ENCODE measurements around the gene CAD. TPM values are rescaled to one million over a fixed set of nuclear protein-coding genes. Genes with fewer than 3 reads are reported as not detected.

CAD gene
- total RNA-seq, 1 experiment from 2014 or later: 114 TPM

GRCh38 chr2:27270670-27271069 is 53.5 kb downstream of the CAD start (continued):
- TF ChIP-seq RAD21 (IDR thresholded peaks at IDR 0.05; ENCODE audit: low read depth): no peak
- no peak for TF ChIP-seq REST (IDR thresholded peaks at IDR 0.05; ENCODE audit: low read depth)

GRCh38 chr2:27271631-27272340 is 54.6 kb downstream of the CAD start:
- ChIA-PET POLR2A (interaction anchor here (1.8 kb wide), 1 partner anchor 8 kb away, joined by 6 read pairs; the partner anchor contains the start of gene SLC30A3), CTCF (interaction anchor here (4.1 kb wide), 1 partner anchor 8 kb away, joined by 19 read pairs; no protein-coding TSS in a partner anchor), RAD21 (ENCODE audit: low non-redundant PET in 1 of 2, low total read pairs in 2 of 2, uncharacterized antibody in 2 of 2, unreplicated experiment in 2 of 2) (no interaction called here)
- Histone ChIP-seq H3K4me3 (replicated peaks in 1 of 2; ENCODE audit: low read depth in 1 of 2, low read length in 2 of 2) (no peak overlapping the region), H3K9ac (ENCODE audit: low read length) (no peak overlapping the region), H3K27me3 (ENCODE audit: insufficient read depth, low read length) (no peaks in the 10 kb centered on the region), H3K9me3 (ENCODE audit: control insufficient read depth in 1 of 2, insufficient read depth in 1 of 2, low read depth in 1 of 2, low read length in 2 of 2) (no peaks in the 10 kb centered on the region), H4K20me1 (ENCODE audit: insufficient read depth) (no peaks in the 10 kb centered on the region), H3K79me2 (ENCODE audit: insufficient read depth, low read length) (no peaks in the 10 kb centered on the region), H3K4me2 (ENCODE audit: low read length) (no peak overlapping the region), H3K27ac (ENCODE audit: low read depth, low read length) (no peak overlapping the region), H3K36me3 (ENCODE audit: control insufficient read depth in 1 of 2, insufficient read depth in 2 of 2, low read length in 2 of 2) (no peaks in the 10 kb centered on the region), H2AFZ (ENCODE audit: low read depth, low read length, poor library complexity, severe bottlenecking) (no peak overlapping the region), H3K9me2 (ENCODE audit: insufficient read depth) (no peaks in the 10 kb centered on the region), H3K4me1 (ENCODE audit: control insufficient read depth in 1 of 2, insufficient read depth in 2 of 2, low read length in 2 of 2) (peaks cover 0 to 2% of the 10 kb centered on the region in 2 experiments; a peak in 1 of 4 replicates)
- TF ChIP-seq ZBTB33 (IDR thresholded peaks at IDR 0.05; ENCODE audit: extremely low read depth, insufficient replicate concordance, low read length) (no peak), EGR1 (IDR thresholded peaks at IDR 0.05; ENCODE audit: low read depth) (no peak), ZFX (IDR thresholded peaks at IDR 0.05) (no peak), YY1 (IDR thresholded peaks at IDR 0.05; ENCODE audit: extremely low read depth, insufficient replicate concordance, low read depth, low read length) (no peak), POLR2A (IDR thresholded peaks at IDR 0.05; ENCODE audit: borderline replicate concordance, extremely low read depth, insufficient read depth, insufficient read length) (no peak), EZH2 (IDR thresholded peaks at IDR 0.05) (no peak), CTCF (IDR thresholded peaks at IDR 0.05 in 2 of 3, conservative IDR thresholded peaks at IDR 0.05 in 1 of 3; ENCODE audit: borderline replicate concordance in 1 of 3, insufficient read depth in 1 of 3, low read depth in 2 of 3, low read length in 2 of 3) (no peak), FOSL1 (IDR thresholded peaks at IDR 0.05; ENCODE audit: low read depth) (no peak), SIN3A (IDR thresholded peaks at IDR 0.05; ENCODE audit: low read depth) (no peak), POLR2AphosphoS5 (IDR thresholded peaks at IDR 0.05; ENCODE audit: low read depth, low read length) (no peak)
- no peak for DNase-seq (ENCODE audit: low read depth, low spot score)
- intact Hi-C loops (cut with micrococcal nuclease): no loop called here
- no TSS peak for BruUV-seq (replicated peaks)
- no peak for ATAC-seq

All from HCT116 (cell line).